GM19239 (cell line): ENCODE results near the gene MYG1.
A peak's percentile ranks its signal among the peaks of the same experiment; 100 is the strongest.
"Not testable (repeated sequence)": the region's sequence is repeated elsewhere in the genome, so short reads cannot be mapped to it uniquely, and the experiment has no call there.

Experiments used
- DNase-seq: peaks from one replicate; pipeline ENCODE4 v3.0.0; 2011; ENCODE audit warnings: low spot score; ENCODE audit not compliant: insufficient read length
- FAIRE-seq: peaks from 2 replicates; lab custom pipeline; 2011; peaks lifted over from hg19 to GRCh38; lab: Jason Lieb, UNC

Gene MYG1

DNA sequence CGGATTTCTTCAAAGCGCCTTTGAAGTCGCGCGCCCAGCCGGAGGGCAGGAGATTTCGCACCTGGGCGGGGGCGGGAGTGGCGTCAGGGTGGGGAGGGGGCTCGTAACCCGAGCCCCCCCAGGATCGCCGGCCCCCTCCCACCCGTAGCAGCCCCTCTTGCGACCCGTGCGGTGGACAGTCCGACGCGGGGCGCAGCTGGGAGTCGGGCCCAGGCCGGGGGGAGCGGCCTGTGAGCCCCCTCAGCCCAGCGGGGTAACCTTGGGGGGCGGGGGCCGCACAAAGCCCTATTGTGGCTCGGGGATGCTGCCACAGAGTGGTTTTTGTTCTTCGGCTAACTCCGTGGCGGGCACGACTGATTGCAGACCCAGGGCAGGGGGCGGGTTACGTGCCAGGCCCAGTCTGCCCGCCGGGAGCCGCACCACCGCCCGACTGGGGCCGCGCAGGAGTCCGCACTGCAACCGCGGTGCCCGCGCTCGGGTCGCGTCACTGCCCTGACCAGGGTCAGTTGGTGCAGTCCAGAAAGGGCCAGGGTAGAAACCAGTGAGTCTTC lies 26.1 kb downstream of the MYG1 start:
- DNase-seq (no peak), FAIRE-seq (no peak)

DNA sequence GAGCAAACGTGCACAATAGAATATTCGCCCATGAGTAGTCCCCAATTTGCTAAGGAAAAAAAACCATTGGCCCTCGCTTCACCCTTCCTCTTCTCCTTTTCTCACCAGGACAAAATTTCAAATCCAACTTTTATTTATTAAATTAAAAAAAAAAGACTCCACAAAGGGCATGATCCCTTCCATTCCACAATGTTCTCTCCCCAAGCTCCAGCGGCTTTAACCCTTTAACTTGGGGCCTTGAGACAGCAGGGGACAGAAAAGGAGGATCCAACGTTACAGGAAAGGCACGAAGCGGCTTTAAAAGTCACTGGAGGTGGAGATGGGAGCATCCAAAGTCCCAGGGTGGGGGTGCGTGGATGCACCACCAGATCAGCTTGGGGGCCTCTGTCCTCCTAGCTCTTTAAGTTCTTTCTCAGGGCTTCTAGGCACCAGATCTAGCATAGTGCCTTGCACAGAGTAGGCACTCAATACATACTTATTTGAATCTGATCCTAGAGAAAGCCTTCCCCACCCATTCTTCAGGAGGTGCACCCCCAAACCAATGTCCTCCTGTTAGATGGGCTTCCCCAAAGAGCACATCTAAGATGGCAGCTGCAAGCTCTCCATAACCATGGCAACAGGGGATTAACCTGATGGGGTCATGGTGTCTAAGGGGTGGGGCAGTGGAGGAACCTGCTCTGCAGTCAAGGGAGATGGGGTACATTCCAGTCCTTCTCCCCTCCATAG lies 27.1 kb downstream of the MYG1 start:
- DNase-seq (no peak), FAIRE-seq (no peak)

DNA sequence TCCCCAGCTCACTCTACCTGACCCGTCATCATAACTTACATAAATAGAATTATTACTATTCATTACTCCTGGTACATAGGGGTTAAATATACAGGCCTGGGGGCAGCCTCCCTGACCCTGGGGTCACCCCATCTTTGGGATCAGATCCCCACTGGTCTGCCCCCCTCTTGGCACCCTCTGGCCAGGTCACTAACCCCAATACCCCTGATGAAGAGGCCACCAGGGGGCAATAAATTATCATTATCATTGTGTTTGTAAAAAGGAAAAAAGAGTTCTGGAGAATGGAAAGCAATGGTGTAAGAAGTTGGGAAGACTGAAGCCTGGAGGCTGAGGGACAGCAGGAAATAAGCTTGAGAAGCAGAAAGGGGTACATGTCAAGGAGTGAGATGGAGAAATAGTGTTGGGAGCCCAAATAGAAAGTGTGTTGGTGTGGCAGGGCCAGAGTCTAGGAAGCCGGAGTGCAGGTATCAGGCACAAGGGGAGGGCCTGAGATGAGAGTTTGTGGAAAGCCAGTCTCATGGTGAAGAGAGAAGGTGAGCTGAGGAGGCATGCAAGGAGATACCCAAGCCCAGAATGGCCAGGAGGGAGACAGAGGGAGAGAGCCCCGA lies 28.0 kb downstream of the MYG1 start:
- no peak for FAIRE-seq
- no peak for DNase-seq

DNA sequence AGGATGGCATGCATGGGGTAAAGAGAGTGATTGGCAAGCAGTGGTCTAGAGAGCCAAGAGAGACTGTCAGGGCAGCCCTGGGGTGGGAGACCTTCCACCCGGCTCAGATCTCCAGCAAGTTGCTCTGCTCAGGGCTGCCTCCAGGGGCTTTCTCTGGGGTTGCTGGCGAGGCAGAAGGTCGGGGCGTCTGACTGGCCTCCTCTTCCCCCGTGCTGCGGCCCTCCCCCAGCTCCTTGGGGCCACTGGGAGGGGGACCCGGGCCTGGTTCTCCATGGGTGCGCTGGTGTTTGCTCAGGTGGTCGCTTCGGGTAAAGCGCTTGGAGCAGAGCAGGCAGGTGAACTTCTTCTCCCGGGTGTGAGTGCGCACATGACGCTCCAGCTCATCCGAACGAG lies 28.5 kb downstream of the MYG1 start:
- DNase-seq (no peak), FAIRE-seq (no peak)

DNA sequence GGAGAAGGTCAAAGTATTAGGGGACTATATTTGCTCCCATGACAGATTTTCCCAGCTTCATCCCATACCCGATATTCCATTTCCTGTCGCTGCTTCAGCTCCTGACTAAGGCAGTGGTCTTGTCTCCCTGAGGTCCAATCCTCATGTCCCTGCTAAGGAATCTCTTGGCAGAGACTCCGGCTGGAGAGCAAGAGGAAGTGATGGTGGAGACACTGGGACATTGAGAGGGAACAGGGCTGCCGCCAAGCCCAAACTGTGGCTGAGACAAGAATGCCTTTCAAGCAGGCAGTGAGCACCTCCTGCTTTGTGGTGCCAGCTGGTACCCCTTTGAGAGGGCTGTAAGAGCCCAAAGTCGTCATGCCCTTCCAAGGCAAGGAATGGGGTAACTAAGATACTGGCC lies 31.2 kb downstream of the MYG1 start:
- FAIRE-seq: no peak
- DNase-seq: no peak

DNA sequence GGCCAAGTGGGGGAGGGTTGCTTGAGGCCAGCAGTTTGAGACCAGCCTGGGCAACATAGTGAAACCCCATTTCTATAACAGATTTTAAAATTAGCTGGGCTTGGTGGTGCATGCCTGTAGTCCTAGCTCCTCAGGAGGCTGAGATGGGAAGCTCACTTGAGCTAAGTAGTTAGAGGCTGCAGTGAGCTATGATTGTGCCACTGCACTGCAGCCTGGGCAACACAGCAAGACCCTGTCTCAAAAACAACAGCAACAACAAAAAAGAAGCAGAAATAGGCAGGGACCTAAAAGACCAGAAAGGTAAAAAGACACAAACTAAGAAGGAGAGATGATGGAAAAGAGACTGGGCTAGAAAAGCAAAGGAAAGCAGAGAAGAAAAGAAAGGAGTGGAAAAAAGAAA lies 32.8 kb downstream of the MYG1 start:
- FAIRE-seq, DNase-seq: not testable (repeated sequence)

DNA sequence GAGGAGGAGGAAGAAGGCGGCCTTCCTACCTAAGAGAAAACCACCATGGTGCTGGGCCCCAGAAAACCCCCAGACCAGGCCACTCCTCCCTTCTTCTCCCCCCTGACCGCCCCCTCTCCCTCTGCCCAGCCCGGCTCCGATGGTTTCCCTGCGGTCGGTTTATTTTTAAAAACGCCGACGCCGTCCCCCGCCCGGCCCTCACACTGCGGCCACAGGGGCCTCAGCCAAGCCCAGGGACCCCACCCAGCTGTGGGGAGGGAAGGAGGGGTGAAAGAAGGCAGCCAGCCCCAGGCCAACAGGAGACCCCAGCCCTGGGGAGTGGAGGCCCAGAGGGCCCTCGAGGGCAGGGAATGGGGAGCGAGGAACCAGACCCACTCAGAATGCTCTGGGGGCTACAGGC lies 33.2 kb downstream of the MYG1 start:
- FAIRE-seq (no peak), DNase-seq (no peak)

DNA sequence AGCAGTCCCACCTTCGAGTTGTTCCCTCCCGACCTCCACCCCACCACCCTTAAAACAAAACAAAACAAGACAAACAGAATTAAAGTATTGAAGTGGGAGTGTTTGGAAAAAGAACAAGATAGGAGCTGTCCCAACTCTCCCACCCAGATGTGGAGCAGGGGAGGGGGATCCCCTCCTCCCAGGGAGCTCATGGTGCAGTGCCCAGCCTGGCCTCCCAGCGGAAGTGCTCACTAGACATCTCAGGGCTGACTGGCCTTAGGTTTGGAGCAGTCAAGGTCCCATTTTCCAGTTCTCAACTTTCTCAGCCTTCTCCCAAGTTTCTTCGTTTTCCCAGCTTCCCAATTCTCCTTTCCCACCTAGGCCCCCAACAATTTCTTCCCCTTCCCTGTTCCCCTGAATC lies 33.8 kb downstream of the MYG1 start:
- FAIRE-seq (no peak), DNase-seq (no peak)

DNA sequence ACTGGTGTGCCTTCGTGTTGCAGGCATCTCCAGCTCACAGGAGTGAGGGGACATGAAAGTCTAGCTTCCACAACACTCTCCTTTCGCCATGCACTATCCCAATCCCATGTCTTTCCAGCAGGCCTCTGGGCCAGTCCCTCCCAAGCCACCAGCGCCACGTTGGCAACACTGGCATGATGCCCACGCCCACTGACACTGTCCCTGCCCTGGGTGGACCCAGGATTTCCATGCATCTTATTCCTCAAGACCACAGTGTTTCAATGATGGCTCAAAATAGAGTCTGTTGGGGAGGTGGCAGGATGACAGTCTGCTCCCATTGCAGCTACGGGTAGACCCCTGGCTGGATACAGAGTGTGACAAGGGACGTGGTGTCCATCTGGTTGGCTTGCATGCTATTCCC lies 34.4 kb downstream of the MYG1 start:
- FAIRE-seq (no peak), DNase-seq (no peak)

DNA sequence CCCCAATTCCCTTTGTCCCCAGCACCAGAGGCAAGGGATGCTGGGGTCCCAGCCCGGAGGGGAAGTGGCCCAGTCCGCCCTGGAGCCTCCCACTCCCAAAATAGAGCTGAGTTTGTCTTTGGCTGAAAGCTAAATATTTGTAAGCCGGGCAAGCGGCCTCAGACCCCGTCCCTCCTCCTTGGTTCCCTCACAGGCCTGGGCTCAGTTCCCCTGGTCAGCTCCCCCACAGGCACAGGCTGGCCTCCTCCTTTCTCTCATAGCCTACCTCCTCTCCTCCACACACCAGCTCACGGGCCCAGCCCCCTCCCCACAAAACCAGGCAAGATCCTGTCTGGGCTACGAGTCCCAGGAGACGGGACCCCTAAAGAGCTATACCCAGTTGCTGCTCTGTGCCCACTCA lies 35.3 kb downstream of the MYG1 start:
- DNase-seq (no peak), FAIRE-seq (no peak)

DNA sequence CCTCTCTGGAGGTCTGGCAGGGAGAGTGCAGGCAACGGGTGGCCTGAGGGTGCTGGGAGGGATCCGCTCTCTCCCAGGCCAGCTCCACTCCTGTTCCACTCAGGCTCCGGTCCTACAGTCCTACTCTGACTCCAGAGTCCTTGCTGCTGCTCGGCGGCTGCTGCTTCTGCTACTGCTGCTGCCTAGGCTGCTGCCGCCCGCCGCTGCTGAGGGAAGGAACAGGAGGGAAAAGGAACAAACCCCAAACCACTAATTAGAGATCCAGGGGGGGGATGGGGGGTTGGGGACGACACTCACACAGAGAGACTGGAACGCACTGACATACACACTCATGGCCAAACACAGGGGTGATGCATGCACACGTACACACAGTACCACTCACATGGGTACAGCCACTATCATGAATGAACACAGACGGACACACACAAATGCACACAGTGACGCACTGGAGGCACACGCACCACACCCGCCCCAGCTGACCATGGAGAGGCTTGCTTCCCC lies 36.7 kb downstream of the MYG1 start, which contains the start of gene SP7:
TSS of gene SP7 (minus strand) at position 174 of the 501 bp plus-strand sequence. CDS start 708 bp downstream, outside the sequence.
- FAIRE-seq (no peak), DNase-seq (no peak)

DNA sequence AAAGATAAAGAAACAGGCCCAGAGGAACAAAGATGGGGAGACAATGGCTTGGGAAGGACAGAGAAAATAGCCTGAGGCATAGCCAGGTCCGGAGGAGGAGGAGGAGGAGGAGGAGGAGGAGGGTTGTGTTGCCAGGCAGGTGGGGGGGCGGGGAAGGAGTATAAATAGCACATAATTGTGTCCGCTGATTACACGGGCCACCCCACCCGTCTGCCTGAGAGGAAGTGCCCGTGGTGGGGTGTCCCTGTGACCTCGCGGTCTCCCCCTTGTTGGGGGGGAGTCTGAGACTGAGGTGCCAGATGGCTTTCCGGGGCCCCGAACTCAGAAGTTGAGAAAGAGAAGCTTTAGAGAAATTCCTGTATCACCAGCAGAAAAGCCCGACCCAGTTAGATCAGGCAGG lies 38.5 kb downstream of the MYG1 start:
- FAIRE-seq: no peak
- DNase-seq: no peak

DNA sequence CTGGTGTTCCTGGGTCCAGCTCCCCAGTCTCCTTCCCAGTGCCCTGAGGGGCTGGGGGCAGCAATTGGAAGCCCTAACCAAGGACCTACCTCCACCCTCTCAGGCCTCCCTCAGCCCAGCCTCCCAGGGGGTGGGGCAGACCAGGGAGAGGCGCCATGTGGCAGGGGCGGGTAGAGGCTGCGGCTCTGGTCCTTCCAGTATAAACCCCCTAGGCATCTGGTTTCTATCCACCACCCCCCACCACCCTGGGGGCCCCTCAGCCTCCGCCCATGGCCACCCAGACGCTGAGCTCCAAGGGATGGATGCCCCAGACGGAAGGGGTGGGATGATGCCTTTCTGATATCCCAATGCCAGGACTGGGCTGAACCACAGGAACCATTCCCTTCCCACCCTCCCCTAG lies 39.4 kb downstream of the MYG1 start:
- no peak for FAIRE-seq

DNA sequence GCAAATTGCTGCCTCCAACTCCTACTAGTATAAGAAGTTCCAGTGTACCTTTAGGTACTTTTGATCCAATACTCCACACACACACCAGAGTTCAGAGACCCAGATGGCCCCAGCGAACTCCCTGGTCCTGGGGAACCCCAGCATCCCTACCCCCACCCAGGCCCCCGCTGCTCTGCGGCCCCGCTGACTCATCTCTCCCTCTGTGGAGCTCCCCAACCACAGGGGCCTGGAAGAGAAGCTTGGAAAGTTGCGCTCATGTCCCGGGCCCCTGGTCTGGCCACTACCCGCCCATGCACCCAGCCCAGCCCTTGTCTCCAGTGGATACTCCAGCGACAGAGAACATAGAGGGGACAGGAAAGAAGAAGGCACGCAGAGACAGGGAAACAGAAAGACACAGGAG lies 40.9 kb downstream of the MYG1 start:
- no peak for DNase-seq
- FAIRE-seq: no peak

More for the DNA sequence above, 39.4 kb downstream of the MYG1 start:
- no peak for DNase-seq

DNA sequence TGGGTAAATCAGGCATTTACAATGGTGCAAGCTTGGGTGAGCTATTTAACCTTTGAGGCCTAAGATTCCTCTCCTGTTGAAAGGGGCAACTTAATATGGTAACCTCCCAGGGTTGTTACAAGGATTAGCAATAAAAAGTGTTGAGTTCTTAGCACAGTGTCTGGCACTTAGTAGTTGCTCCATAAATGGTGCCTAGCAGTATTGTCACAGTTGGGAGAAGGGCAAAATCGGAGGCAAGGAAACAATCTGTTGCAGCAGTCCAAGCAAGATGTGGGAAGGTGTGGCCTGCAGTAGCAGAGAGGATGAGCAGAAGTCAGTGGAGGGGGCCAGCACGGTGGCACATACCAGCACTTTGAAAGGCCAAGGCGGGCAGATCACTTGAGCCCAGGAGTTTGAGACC lies 44.0 kb downstream of the MYG1 start:
- DNase-seq (no peak), FAIRE-seq (no peak)

DNA sequence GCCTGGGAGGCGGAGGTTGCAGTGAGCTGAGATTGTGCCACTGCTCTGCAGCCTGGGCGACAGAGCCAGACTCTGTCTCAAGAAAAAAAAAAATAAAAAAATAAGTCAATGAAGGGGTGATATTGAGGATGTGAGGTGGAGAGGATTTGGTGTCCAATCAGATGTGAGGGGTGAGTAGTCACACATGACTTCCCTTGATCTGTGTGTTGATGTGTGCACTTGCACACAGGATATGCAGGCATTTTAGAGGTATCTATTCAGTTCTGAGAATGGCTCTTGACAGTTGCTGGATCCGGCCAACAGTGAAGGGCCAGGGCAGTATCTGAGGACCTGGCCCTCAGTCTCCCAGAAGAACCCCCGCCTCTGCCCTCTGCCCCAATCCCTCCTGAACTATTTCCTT lies 44.5 kb downstream of the MYG1 start:
- FAIRE-seq: no peak

DNA sequence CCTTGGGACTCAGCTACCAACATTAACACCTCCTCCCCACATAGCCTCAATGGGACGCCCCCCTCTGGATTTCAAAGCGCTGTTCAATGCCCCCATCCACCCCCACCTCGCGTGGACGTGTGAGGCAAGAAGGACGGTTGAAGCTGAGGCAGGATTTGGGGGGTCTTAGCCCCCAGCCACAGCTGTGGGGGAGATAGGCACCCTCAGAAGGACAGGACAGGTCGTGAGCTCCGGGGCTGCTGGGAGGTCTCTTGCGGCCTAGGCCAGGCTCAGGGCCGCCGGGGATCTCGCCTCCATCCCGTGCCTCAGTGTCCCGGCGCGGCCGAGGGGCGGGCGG lies 45.0 kb downstream of the MYG1 start:
- FAIRE-seq (no peak), DNase-seq (no peak)

More for the DNA sequence above, 44.5 kb downstream of the MYG1 start:
- DNase-seq: no peak

DNA sequence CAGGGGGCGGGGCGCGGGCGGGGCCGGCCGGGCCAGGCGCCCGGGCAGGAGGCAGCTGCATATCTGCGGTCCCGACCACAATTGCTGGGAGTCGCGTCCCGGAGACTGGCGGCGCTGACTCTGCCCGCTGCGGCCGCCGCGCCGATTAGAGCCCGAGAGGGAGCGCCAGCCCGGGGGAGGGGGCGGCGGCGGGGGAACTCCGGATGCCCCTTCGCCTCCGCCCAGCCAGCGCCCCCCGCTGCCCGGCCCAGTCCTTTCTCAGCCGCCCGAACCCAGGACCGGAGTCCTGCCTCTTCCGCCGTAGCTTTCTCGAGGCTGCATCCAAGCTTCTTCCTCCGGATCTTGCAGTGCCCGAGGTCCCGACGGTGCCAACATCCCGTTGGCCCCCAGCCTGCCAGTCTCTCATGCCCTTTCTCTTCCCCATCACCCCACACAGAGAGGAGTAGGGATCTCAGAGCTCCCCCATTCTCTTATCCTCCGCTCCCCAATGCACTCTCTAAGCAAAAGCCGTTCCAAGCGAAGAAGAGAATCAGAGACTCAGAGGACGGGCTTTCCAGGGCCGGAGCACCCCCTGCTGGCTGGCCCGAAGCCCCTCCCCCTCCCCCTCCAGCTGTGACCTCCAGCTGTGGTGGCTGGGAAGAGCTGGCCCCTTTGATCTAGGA lies 45.5 kb downstream of the MYG1 start:
- DNase-seq (peak; percentile 85), FAIRE-seq (peak; percentile 59)

DNA sequence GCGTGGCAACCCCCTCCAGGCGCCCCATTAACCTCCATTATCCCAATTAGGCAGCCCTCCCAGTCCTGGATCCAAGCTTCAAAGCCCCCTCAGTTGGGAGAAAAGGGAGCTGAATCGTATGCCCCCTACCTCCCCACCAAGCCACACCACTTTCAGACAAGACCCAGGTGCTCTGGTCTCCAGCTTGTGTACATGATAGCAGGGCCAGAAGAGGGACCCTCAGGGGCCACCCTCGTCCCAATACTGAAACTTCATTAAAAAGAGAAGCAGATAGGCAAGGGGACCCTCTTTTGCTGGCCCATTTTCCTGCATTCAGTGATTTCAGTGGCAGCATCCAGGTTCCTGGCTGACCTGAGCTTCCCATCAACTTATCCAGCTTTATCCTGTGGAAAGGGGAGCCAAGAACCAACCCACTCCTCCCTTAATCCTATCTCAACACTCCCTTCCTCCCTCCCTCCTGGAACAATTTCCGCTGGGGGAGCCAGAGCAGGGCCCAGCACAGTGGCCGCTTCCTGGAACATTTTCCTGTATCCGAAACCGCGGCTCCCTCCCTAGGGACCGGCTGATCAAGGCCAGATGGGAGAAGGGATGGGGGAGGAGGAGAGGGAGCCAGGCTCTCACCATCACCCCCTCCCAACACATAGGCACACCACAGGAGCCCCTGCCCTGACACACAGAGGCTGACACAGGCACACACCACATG lies 46.1 kb downstream of the MYG1 start:
- no peak for FAIRE-seq
- DNase-seq: no peak

DNA sequence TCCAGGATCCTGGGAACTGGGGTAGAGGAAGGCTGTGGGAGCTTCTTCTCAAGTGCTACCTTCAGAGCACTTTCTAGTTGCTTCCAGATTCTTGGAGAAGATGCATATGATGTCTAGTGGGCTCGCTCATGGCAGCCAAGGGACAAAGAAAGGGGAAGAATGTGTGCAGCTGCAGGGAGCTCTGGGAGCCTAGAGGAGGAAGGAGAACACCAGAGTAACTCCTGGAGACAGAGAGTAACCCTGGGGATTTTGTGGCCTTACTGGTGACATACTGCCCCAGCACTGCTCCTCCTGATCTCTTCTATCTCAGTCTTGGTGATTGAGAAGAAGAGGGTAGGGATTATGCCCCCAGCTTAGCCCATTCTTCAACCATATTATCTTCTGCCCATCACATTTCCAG lies 47.0 kb downstream of the MYG1 start:
- no peak for FAIRE-seq
- no peak for DNase-seq

DNA sequence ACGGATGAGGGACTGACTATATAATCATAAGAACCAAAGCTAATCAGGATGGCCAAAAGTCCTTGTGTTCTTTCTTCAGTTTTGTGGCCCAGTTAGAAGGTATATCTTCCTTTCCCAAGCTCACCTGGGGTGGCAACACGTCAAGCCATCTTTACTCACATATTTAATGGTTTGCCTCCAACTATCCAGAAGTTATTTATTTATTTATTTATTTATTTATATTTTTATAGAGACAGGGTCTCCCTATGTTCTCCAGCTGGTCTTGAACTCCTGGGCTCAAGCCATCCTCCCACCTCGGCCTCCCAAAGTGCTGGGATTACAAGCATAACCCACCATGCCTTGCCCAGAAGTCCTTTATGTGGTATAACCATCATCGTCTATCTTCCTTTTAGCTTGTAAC lies 48.4 kb downstream of the MYG1 start:
- FAIRE-seq (no peak), DNase-seq (no peak)
